LHCN-M2 (cell line): ENCODE measurements around the gene CMSS1. TPM values are rescaled to one million over a fixed set of nuclear protein-coding genes. Genes with fewer than 3 reads are reported as not detected.
A peak's percentile ranks its signal among the peaks of the same experiment; 100 is the strongest.

Experiments
- DNase-seq: peaks from one replicate; pipeline ENCODE4 v3.0.0-alpha.2; 2012; ENCODE audit warnings: low read depth
- total RNA-seq: library from RNA; depleted of rRNA; stranded (reverse); fragments of >200 nt; gene quantifications from 2 replicates; pipeline ENCODE4 v1.2.3, GENCODE V29; 2014

Gene CMSS1
- total RNA-seq, 1 experiment from 2014 or later = 37.1 TPM

GRCh38 chr3:99874237-99875002 is 56.8 kb downstream of the CMSS1 start:
- no peak for DNase-seq

- DNase-seq = peak; percentile 35
Measured at GRCh38 chr3:99875581-99875928, 57.9 kb downstream of the CMSS1 start.

- peak; percentile 60 for DNase-seq
Measured at GRCh38 chr3:99875929-99876841, 58.5 kb downstream of the CMSS1 start.

GRCh38 chr3:99877031-99877579 is 59.4 kb downstream of the CMSS1 start:
- DNase-seq = no peak

- DNase-seq = peak; percentile 86
Measured at GRCh38 chr3:99878005-99878404, 60.3 kb downstream of the CMSS1 start.

- no peak for DNase-seq
Measured at GRCh38 chr3:99879275-99879674, 61.6 kb downstream of the CMSS1 start.

- DNase-seq = peak; percentile 67
Measured at GRCh38 chr3:99881121-99881524, 63.5 kb downstream of the CMSS1 start.

GRCh38 chr3:99882436-99883137 is 64.9 kb downstream of the CMSS1 start:
- DNase-seq = no peak

- DNase-seq = no peak
Measured at GRCh38 chr3:99883138-99883461, 65.4 kb downstream of the CMSS1 start.

GRCh38 chr3:99883693-99884092 is 66.0 kb downstream of the CMSS1 start:
- DNase-seq = no peak

- no peak for DNase-seq
Measured at GRCh38 chr3:99884484-99884883, 66.8 kb downstream of the CMSS1 start.

- no peak for DNase-seq
Measured at GRCh38 chr3:99885085-99885484, 67.4 kb downstream of the CMSS1 start.

GRCh38 chr3:99885851-99886250 is 68.2 kb downstream of the CMSS1 start:
- DNase-seq = no peak

GRCh38 chr3:99891610-99892285 is 74.1 kb downstream of the CMSS1 start:
- no peak for DNase-seq

GRCh38 chr3:99892332-99892731 is 74.7 kb downstream of the CMSS1 start:
- no peak for DNase-seq

- peak; percentile 50 for DNase-seq
Measured at GRCh38 chr3:99895131-99895696, 77.6 kb downstream of the CMSS1 start.

- peak; percentile 85 for DNase-seq
Measured at GRCh38 chr3:99895703-99896441, 78.2 kb downstream of the CMSS1 start.

- no peak for DNase-seq
Measured at GRCh38 chr3:99896482-99896881, 78.8 kb downstream of the CMSS1 start.

- no peak for DNase-seq
Measured at GRCh38 chr3:99899603-99900002, 81.9 kb downstream of the CMSS1 start.

GRCh38 chr3:99900248-99900647 is 82.6 kb downstream of the CMSS1 start:
- no peak for DNase-seq
